ENCODE data around the gene TAF1.

- TF ChIP-seq CTCF (IDR thresholded peaks at IDR 0.05 in 8 of 11, conservative IDR thresholded peaks at IDR 0.05 in 3 of 11) (no peak), POLR2AphosphoS5 (IDR thresholded peaks at IDR 0.05) (no peak), POLR2A (IDR thresholded peaks at IDR 0.05) (no peak)
These were observed 130.3 kb downstream of the TAF1 start for GRCh38 chrX:71496476-71496875.
